DMS 273 treated with DMSO at 0.1 percent for 48 hours (cell line): Measurements from ENCODE around the gene ERCC3.
A peak's percentile ranks its signal among the peaks of the same experiment; 100 is the strongest.
"Not testable (repeated sequence)": the region's sequence is repeated elsewhere in the genome, so short reads cannot be mapped to it uniquely, and the experiment has no call there.

Source experiments
- DNase-seq: peaks from one replicate; lab custom pipeline; 2025; lab: John Stamatoyannopoulos, UW

ERCC3 gene

DNA sequence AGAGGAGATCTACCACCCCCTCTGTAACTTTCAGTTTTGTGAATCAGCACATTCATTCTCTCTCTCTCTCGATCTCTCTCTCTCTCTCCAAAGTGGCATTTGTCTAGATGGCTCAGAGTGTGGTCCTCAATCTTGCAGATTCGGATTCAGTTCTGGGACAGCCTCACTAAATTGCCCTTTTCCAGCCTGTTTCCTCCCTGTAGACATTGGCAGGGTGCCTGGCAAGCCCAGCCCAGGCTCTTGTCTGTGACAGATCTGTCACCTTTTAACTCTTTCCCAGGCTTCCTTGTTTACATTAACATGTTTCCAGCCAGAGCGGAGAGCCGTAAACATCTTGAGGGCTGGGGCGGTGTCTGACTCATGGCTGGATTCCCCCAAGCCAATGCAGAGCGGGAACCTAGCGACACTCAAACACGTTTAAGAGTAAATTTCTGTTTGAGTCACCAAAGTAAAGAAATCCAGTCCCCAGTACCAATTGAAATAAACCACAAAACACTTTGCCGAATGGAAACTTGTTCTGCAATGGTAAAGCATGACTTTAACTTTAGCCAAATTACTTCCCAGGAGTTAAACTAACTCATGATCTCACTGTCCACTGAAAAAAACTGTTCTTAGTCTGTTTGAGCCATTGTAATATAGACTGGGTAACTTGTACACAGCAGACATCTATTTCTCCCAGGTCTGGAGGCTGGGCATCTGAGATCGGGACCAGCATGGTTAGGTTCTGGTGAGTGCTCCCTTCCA, 67.3 kb downstream of the ERCC3 start:
- no peak for DNase-seq

DNA sequence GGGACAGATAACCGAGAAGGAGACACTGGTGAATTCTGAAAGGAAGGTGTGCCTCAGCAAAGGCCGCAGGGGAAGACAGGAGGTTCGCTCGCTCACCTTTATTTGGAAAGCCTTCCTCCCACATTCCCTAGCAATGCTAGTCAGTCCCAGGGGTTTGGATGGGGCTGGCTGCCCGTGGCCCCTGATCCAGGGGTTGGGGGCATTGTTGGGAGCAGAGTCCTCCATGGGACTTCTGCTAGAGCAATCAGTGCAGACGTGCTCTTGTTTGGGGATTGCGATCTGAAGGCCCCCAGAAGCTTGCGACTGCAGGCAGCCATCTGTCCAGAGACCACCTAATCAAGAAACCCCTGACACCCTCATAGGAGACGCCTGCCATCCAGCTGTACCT, 67.8 kb downstream of the ERCC3 start:
- DNase-seq: no peak

- DNase-seq: no peak
Measured at GRCh38 chr2:127225186-127225960, 68.6 kb downstream of the ERCC3 start.

GRCh38 chr2:127224135-127224534, 69.8 kb downstream of the ERCC3 start:
- DNase-seq: not testable (repeated sequence)

DNA sequence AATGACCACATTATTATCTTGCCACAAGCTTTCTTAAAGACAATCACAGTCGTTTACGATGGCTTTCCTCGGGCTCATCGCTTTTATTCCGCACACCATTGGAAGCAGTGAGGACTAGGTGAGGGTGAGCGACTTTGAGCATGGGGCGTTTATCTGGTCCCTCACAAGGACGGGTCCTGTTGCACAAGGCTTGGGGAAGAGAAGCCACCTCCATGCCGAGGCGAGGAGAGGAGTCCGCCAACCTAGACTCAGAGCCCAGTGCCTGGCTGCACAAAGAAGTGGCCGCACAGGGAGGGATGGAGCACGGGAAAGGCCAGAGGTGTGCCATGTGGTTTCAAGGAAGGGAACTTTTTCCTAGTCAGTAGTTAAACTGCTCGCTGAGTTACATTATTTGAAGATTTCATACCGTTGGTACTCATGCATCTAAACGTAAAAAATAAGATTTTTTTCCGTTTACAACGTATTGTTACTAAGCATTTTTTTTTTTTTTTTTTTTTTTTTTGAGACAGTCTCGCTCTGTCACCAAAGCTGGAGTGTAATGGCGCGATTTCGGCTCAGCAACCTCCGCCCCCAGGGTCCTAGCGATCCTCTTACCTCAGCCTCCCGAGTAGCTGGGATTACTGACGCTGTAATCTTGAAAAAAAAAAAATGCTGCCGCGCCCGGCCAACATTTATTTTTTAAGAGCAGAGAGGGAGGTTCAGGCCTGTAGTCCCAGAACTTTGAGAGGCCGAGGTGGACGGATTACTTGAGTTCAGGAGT, 73.0 kb downstream of the ERCC3 start:
- no peak for DNase-seq

DNA sequence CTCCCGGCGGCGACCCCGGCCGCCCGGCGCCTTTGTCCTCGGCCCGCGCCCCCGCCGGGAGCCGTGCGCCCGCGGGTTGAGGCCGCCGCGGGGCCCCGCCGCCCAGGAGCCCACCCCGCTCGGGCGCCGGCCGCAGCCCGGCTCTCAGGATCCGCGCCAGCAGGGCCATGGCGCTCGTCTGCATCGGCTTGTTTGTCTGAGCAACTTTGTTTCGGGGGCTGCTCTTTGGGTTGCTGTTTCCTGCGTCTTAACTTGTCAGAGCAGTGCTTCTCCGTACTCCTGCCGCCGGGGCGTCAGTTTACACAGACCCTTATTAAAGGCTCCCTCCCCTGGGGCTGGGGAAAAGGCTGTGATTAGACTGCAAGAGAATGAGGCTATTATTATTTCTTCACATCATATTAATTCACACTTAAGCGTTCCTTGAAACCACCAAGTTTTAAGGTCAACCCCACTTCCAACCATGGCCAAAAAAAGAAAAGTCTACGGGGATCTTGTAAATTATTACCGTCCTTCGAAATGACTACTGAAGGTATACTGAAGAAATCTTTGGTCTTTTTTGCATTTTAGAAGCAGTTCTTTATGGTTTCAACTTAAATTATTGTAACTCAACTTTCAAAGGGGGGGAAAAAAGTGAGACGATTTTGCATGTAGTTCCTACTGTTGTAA, 73.7 kb downstream of the ERCC3 start, which contains the start of gene CYP27C1:
Gene CYP27C1, minus strand, starts transcription at position 198 of the 666 bp plus-strand sequence. Its CDS starts 29 bp downstream, at position 169.
- DNase-seq: no peak

DNA sequence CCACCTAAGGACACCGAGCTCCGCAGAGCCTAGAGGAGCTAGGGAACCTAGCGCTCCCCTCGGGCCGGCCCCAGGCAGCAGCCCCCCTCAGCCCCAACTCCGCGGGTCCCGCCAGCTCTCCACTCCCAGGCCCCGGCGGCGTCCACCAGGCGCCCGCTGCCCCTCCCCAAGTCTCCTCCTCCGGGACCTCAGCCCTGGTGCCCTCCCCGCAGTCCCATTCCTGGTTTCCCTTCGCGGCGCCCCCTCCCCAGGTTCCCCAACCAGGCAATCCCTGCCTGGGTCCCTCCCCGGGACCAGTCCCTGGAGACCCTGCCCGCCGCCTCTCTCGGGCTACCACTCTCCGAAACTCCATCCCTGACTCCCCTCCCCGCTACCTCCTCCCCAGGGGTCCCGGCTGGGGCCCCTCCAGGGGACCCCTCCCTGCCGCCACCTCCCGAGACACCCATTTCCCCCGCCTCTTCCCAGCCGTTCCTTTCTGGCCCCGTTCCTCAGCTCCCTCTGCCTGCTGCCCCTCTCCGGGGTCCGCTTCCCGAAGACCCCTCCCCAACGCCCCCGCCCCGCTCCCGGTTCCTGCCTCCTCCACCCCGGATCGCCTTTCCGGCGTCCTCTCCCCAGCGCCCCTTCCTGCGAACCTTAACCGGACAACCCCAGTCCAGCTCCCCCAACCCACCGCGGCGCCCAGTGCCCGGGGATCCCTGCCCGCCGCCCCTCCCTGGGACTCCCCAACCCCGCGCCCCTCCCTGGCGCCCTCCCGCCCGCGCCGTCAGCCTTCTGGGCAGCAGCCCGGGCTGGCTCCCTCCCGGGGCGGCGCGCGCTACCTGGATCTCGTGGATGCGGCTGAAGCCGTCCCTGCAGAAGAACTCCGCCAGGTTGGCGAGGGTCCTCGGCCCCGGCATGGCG, 74.5 kb downstream of the ERCC3 start:
- DNase-seq: no peak

DNA sequence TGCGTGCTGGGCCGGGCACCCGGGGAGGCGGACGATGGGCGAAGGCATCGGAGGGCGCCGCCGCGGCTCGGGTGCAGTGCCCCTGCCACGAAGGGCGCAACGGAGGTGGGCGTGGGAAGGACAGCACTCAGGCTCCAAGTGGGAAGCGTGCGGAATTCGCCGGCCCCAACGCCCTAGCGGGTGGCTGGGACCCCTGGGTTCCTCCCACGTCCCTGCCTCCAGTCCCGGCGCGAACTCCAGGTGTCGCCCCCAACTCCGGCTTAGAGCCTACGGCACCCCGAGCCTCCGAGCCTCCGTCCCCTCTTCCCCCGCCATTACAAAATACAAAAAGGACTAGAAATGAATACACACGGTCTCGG, 75.2 kb downstream of the ERCC3 start:
- no peak for DNase-seq

GRCh38 chr2:127217470-127218325, 76.2 kb downstream of the ERCC3 start:
- DNase-seq: no peak

- no peak for DNase-seq
Measured at GRCh38 chr2:127216593-127216992, 77.4 kb downstream of the ERCC3 start.

DNA sequence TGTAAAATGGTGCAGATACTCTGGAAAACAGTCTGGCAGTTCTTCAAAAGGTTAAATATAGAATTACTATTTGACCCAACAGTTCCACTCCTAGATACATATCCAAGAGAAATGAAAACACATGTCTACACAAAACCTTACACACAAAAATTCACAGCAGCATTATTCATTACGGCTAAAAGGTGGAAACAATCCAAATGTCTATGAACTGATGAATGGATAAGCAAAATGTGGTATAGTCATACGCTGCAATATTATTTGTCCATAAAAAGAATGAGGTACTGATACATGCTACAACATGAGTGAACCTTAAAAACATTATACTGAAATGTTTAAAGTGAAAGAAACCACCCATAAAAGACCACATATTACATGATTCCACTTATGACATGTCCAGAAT, 77.8 kb downstream of the ERCC3 start:
- no peak for DNase-seq

GRCh38 chr2:127214201-127214600, 79.7 kb downstream of the ERCC3 start:
- DNase-seq: not testable (repeated sequence)

GRCh38 chr2:127208313-127208712, 85.6 kb downstream of the ERCC3 start:
- DNase-seq: peak; percentile 95
